DND-41 (cell line): Measurements from ENCODE around the gene SLC27A3.

Experiments used
- ATAC-seq: fragments of 200-7000 bp; cut with Tn5 transposase; 3 replicates; pipeline ENCODE4 v1.9.1; 2021; ENCODE audit warnings: low read depth; ENCODE audit not compliant: insufficient read depth
- DNase-seq: peaks from one replicate; pipeline ENCODE4 v3.0.0-alpha.2; 2020
- H2AFZ ChIP-seq: 2 replicates; pipeline ENCODE4 v1.6.0; 2012; ENCODE audit warnings: low read depth, low read length
- H3K27ac ChIP-seq: 2 replicates; pipeline ENCODE4 v1.5.1; 2012; ENCODE audit warnings: low read length, inconsistent platforms
- H3K27me3 ChIP-seq: fragments of 200-600 bp; sonication (generic); 2 replicates; pipeline ENCODE4 v1.6.0; 2012; ENCODE audit warnings: low read length, mild to moderate bottlenecking, inconsistent platforms; ENCODE audit not compliant: insufficient read depth, poor library complexity
- H3K36me3 ChIP-seq: 2 replicates; pipeline ENCODE4 v1.5.1; 2012; ENCODE audit warnings: low read length, inconsistent platforms; ENCODE audit not compliant: insufficient read depth
- H3K4me1 ChIP-seq: 2 replicates; pipeline ENCODE4 v1.5.1; 2012; ENCODE audit warnings: mild to moderate bottlenecking, low read length; ENCODE audit not compliant: insufficient read depth
- H3K4me2 ChIP-seq: 2 replicates; pipeline ENCODE4 v1.6.0; 2012; ENCODE audit warnings: mild to moderate bottlenecking, moderate library complexity, low read length, inconsistent platforms; ENCODE audit not compliant: insufficient read depth
- H3K4me3 ChIP-seq, 2 experiments: fragments of 200-600 bp in 1 of 2; shearing (Covaris generic) in 1 of 2; 2 replicates each; pipeline ENCODE4 v1.5.1; 2012 to 2016; ENCODE audit warnings: inconsistent platforms in 2 of 2, low read length in 2 of 2, mild to moderate bottlenecking in 2 of 2, low read depth in 1 of 2, moderate library complexity in 1 of 2
- H3K79me2 ChIP-seq: 2 replicates; pipeline ENCODE4 v1.6.0; 2012; ENCODE audit warnings: low read length, inconsistent platforms; ENCODE audit not compliant: insufficient read depth
- H3K9ac ChIP-seq: 2 replicates; pipeline ENCODE4 v1.6.0; 2012; ENCODE audit warnings: low read depth, mild to moderate bottlenecking, inconsistent platforms, low read length, moderate library complexity
- H3K9me3 ChIP-seq: 2 replicates; pipeline ENCODE4 v1.5.1; 2012; ENCODE audit warnings: low read length, moderate library complexity, mild to moderate bottlenecking, inconsistent platforms; ENCODE audit not compliant: insufficient read depth, severe bottlenecking
- H4K20me1 ChIP-seq: 2 replicates; pipeline ENCODE4 v1.6.0; 2012; ENCODE audit warnings: low read length; ENCODE audit not compliant: insufficient read depth
- EZH2 ChIP-seq: IDR thresholded peaks from 3 replicates; pipeline ENCODE4 v1.6.1; 2012; ENCODE audit warnings: borderline replicate concordance, low read depth, mild to moderate bottlenecking, moderate library complexity, low read length, inconsistent platforms; ENCODE audit not compliant: severe bottlenecking
- TF ChIP-seq, protein P1 (sequence below): IDR thresholded peaks from 2 replicates; pipeline ENCODE4 v1.5.1; 2012; ENCODE audit warnings: borderline replicate concordance, low read length, moderate library complexity, mild to moderate bottlenecking; ENCODE audit not compliant: poor library complexity, severe bottlenecking; ENCODE audit errors: extremely low read depth

SLC27A3 gene

DNA sequence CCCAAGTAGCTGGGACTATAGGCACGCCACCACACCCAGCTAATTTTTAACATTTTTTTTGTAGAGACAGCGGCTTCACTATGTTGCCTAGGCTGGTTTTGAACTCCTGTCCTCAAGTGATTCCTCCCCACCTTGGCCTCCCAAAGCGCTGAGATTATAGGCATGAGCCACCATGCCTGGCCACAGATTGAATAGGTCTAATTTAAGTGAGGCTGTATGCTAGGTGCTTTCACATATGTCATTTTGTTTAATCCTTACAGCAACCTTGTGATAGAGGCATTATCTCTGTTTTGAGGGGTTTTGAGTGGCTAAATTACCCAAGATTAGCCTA, 40.2 kb upstream of the SLC27A3 start:
- ATAC-seq (no peak), DNase-seq (no peak)
- H3K9ac ChIP-seq: no peak overlapping the region
- H3K9me3 ChIP-seq: no peaks in the 10 kb centered on the region
- peaks cover 7% of the 10 kb centered on the region; the same call in 1 of the 2 replicates for H3K4me1 ChIP-seq
- TF ChIP-seq, protein P1, sequence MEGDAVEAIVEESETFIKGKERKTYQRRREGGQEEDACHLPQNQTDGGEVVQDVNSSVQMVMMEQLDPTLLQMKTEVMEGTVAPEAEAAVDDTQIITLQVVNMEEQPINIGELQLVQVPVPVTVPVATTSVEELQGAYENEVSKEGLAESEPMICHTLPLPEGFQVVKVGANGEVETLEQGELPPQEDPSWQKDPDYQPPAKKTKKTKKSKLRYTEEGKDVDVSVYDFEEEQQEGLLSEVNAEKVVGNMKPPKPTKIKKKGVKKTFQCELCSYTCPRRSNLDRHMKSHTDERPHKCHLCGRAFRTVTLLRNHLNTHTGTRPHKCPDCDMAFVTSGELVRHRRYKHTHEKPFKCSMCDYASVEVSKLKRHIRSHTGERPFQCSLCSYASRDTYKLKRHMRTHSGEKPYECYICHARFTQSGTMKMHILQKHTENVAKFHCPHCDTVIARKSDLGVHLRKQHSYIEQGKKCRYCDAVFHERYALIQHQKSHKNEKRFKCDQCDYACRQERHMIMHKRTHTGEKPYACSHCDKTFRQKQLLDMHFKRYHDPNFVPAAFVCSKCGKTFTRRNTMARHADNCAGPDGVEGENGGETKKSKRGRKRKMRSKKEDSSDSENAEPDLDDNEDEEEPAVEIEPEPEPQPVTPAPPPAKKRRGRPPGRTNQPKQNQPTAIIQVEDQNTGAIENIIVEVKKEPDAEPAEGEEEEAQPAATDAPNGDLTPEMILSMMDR: no peak
- no peak for TF ChIP-seq EZH2
- H3K27me3 ChIP-seq: no peaks in the 10 kb centered on the region
- peaks cover 27% of the 10 kb centered on the region for H3K79me2 ChIP-seq
- H4K20me1 ChIP-seq: no peaks in the 10 kb centered on the region
- H3K4me3 ChIP-seq: no peak overlapping the region
- H2AFZ ChIP-seq: no peak overlapping the region
- H3K36me3 ChIP-seq: peaks cover 22% of the 10 kb centered on the region
- no peak overlapping the region for H3K4me2 ChIP-seq
- H3K27ac ChIP-seq: no peak overlapping the region

DNA sequence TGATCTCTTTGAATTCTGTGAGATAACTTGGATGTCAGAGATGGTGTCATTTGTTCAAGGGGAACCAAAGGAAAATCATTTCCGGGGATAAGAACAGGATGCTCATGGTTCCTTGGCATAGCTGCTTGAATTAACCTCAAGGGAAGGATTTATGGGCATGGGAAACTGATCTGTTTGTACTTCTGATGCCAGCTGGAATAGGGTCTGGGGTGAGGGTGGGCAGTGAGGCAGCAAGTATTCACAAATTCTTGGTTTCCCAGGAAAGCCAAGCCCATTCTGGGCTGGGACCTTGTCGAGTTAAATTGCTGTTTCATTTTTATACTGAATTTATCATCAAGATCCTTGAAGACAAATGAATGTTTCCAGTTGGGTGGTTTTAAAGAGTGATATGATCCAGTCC, 33.2 kb upstream of the SLC27A3 start:
- Histone ChIP-seq H3K4me3 (no peak overlapping the region), H2AFZ (no peak overlapping the region), H3K4me1 (no peaks in the 10 kb centered on the region), H3K9ac (no peak overlapping the region), H3K79me2 (peaks cover 8% of the 10 kb centered on the region; the same call in 1 of the 2 replicates), H3K4me2 (no peak overlapping the region), H3K27me3 (no peaks in the 10 kb centered on the region), H3K36me3 (peaks cover 73% of the 10 kb centered on the region), H3K9me3 (no peaks in the 10 kb centered on the region), H3K27ac (no peak overlapping the region), H4K20me1 (no peaks in the 10 kb centered on the region)
- TF ChIP-seq, protein P1: no peak
- no peak for TF ChIP-seq EZH2
- no peak for DNase-seq
- no peak for ATAC-seq

DNA sequence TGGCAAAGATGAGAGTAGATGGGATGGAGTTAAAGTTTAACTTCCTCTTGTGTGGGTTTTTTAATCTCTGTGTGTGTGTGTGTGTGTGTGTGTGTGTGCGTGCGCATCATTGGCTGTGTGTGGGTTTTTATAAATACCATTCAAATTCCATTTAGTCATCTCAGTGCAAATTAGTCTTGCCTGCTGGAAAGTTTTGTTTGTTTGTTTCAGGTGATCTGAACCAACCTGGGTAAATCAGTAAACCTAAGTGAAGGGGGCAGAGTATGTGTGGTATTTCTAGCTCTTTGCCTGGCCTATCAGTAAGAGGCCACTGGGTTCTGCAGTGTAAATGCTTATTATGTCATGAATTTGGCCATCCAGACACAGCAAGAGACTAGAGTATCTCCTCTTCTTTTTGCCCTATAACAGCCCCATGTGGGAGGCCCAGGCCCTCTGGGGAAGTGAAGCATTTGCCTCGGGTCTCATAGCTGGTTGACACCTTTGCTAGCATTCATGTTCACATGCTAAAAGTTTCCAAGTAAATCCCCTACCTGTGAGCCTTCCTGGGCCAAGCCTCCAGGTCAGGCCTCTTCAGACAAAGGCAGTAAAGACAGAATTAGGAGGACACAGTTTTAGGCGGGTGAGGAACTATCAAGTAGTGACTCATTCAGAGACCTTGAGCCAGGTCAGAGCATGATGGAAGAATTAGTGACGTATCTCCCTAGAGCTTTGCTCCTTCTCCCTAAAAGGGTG, 32.6 kb upstream of the SLC27A3 start:
- Histone ChIP-seq H3K4me2 (no peak overlapping the region), H3K27ac (no peak overlapping the region), H3K36me3 (peaks cover 73% of the 10 kb centered on the region), H3K9me3 (no peaks in the 10 kb centered on the region), H3K4me3 (no peak overlapping the region), H2AFZ (no peak overlapping the region), H3K79me2 (peaks cover 3% of the 10 kb centered on the region; the same call in 1 of the 2 replicates), H3K9ac (no peak overlapping the region), H3K27me3 (no peaks in the 10 kb centered on the region), H3K4me1 (no peaks in the 10 kb centered on the region), H4K20me1 (no peaks in the 10 kb centered on the region)
- ATAC-seq (no peak), DNase-seq (no peak)
- TF ChIP-seq, protein P1: no peak
- TF ChIP-seq EZH2: no peak
